Neuronal stem cell (in vitro differentiated cells): ENCODE data around the gene DNAJB2.

Source experiments
- DNase-seq: peaks from one replicate; pipeline ENCODE4 v3.0.0-alpha.2; 2013; ENCODE audit warnings: low spot score
- H2AFZ ChIP-seq: one replicate; pipeline ENCODE4 v1.6.1; 2013; ENCODE audit warnings: mild to moderate bottlenecking, low read length, inconsistent platforms
- H2AK5ac ChIP-seq: 2 replicates; pipeline ENCODE4 v1.6.1; 2013; ENCODE audit warnings: low read depth, mild to moderate bottlenecking, inconsistent platforms, low read length, moderate library complexity, mixed read lengths
- H2BK120ac ChIP-seq: 2 replicates; pipeline ENCODE4 v1.6.1; 2013; ENCODE audit warnings: low read depth, mild to moderate bottlenecking, inconsistent platforms, low read length, moderate library complexity, mixed read lengths
- H2BK12ac ChIP-seq: one replicate; pipeline ENCODE4 v1.6.1; 2013; ENCODE audit warnings: low read length, inconsistent platforms
- H2BK15ac ChIP-seq: 2 replicates; pipeline ENCODE4 v1.6.1; 2013; ENCODE audit warnings: mild to moderate bottlenecking, low read length, inconsistent platforms, mixed read lengths
- H2BK5ac ChIP-seq: one replicate; pipeline ENCODE4 v1.6.1; 2013; ENCODE audit warnings: inconsistent platforms, mild to moderate bottlenecking, low read length, moderate library complexity
- H3K14ac ChIP-seq: one replicate; pipeline ENCODE4 v1.6.1; 2013; ENCODE audit warnings: low read length, inconsistent platforms
- H3K18ac ChIP-seq: 2 replicates; pipeline ENCODE4 v1.6.1; 2013; ENCODE audit warnings: low read length, inconsistent platforms
- H3K23ac ChIP-seq: 2 replicates; pipeline ENCODE4 v1.6.1; 2013; ENCODE audit warnings: low read depth, mild to moderate bottlenecking, mixed read lengths, low read length, inconsistent platforms; ENCODE audit not compliant: poor library complexity
- H3K27ac ChIP-seq: replicated peaks from 3 replicates; pipeline ENCODE4 v1.5.1; 2013; ENCODE audit warnings: low read length, inconsistent platforms
- H3K27me3 ChIP-seq, 3 experiments: 2 replicates each; pipeline ENCODE4 v1.6.1; 2013; ENCODE audit warnings: low read length in 3 of 3, mild to moderate bottlenecking in 2 of 3, inconsistent platforms in 1 of 3, low read depth in 1 of 3, mixed read lengths in 1 of 3, moderate library complexity in 1 of 3; ENCODE audit not compliant: control insufficient read depth in 3 of 3, insufficient read depth in 3 of 3
- H3K36me3 ChIP-seq, 2 donors: replicated peaks in 1 of 2; 2 replicates each; pipeline ENCODE4 v1.6.1; 2013; ENCODE audit warnings: low read length in 2 of 2; ENCODE audit not compliant: control insufficient read depth in 2 of 2, insufficient read depth in 2 of 2
- H3K4ac ChIP-seq: 2 replicates; pipeline ENCODE4 v1.6.1; 2013; ENCODE audit warnings: inconsistent platforms, mild to moderate bottlenecking, low read length, moderate library complexity
- H3K4me1 ChIP-seq, 2 donors: 1 replicate in 1 of 2; 2 replicates in 1 of 2; pipeline ENCODE4 v1.6.1; 2013; ENCODE audit warnings: low read length in 2 of 2, low read depth in 1 of 2; ENCODE audit not compliant: control insufficient read depth in 2 of 2, insufficient read depth in 1 of 2
- H3K4me2 ChIP-seq: one replicate; pipeline ENCODE4 v1.6.1; 2013; ENCODE audit warnings: mild to moderate bottlenecking, low read length, inconsistent platforms; ENCODE audit not compliant: insufficient read depth, poor library complexity, severe bottlenecking
- H3K4me3 ChIP-seq, 2 donors: 2 replicates each; pipeline ENCODE4 v1.5.1; 2013; ENCODE audit warnings: low read length in 2 of 2, mild to moderate bottlenecking in 2 of 2, inconsistent platforms in 1 of 2, moderate library complexity in 1 of 2
- H3K79me1 ChIP-seq: one replicate; pipeline ENCODE4 v1.6.1; 2013; ENCODE audit warnings: low read depth, mild to moderate bottlenecking, inconsistent platforms, low read length, moderate library complexity
- H3K9ac ChIP-seq: one replicate; pipeline ENCODE4 v1.6.1; 2013; ENCODE audit warnings: mild to moderate bottlenecking, low read depth, low read length, inconsistent platforms; ENCODE audit not compliant: poor library complexity
- H3K9me3 ChIP-seq, 2 donors: replicated peaks in 1 of 2; 2 replicates each; pipeline versions ENCODE3 to v1.6.1; 2013; ENCODE audit warnings: low read length in 2 of 2, mild to moderate bottlenecking in 2 of 2, inconsistent platforms in 1 of 2, low read depth in 1 of 2, mixed read lengths in 1 of 2, moderate library complexity in 1 of 2; ENCODE audit not compliant: control insufficient read depth in 2 of 2, insufficient read depth in 1 of 2
- H4K8ac ChIP-seq: one replicate; pipeline ENCODE4 v1.6.1; 2013; ENCODE audit warnings: low read depth, mild to moderate bottlenecking, inconsistent platforms, low read length, moderate library complexity
- H4K91ac ChIP-seq: one replicate; pipeline ENCODE4 v1.6.1; 2013; ENCODE audit warnings: low read length, low read depth, mild to moderate bottlenecking, inconsistent platforms; ENCODE audit not compliant: poor library complexity
- WGBS, 2 donors: extraction: QIAGEN DNeasy Blood & Tissue Kit; methylation state at CpG; one replicate each; pipeline ENCODE4 v1.1.7; 2013; ENCODE audit warnings: missing lambda C conversion rate in 2 of 2, mixed read lengths in 1 of 2; ENCODE audit not compliant: insufficient read length in 2 of 2, insufficient replicate concordance in 1 of 2; ENCODE audit errors: extremely low coverage in 2 of 2; 5-methylcytosine and 5-hydroxymethylcytosine counted together

The DNAJB2 gene

DNA sequence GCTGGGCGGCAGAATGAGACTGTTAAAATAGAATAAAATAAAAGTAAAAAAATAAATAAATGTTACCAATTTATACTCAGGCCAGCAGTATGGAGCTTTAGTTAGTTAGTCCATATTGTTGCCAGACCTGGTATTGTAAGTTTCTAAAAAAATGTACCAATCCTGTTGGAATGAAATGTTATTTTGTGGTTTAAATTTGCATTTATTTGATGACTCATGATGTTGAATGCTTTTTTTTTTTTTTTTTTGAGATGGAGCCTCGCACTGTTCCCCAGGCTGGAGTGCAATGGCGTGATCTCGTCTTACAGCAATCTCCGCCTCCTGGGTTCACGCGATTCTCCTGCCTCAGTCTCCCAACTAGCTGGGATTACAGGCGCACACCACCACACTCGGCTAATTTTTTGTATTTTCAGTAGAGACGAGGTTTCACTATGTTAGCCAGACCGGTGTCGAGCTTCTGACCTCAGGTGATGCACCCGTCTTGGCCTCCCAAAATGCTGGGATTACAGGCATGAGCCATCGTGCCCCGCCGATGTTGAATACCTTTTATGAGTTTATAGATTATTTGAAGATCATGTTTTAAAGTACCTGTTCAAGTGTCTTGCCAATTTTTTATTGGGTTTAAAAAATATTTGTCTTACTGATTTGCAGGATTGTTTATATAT is 35.8 kb downstream of the DNAJB2 start:
- Histone ChIP-seq H3K14ac (no peak overlapping the region), H3K27ac (no peak overlapping the region), H3K4me2 (no peak overlapping the region), H2AK5ac (no peak overlapping the region), H3K4me1 (no peaks in the 10 kb centered on the region), H4K8ac (no peak overlapping the region), H2AFZ (no peak overlapping the region), H3K36me3 (no peaks in the 10 kb centered on the region), H3K23ac (no peak overlapping the region), H3K9ac (no peak overlapping the region), H3K27me3 (peaks cover 0 to 7% (median 5%) of the 10 kb centered on the region in 3 experiments), H2BK5ac (no peak overlapping the region), H3K9me3 (no peaks in the 10 kb centered on the region), H3K4me3 (no peak overlapping the region), H3K4ac (no peak overlapping the region), H2BK120ac (no peak overlapping the region), H2BK12ac (no peak overlapping the region), H2BK15ac (no peak overlapping the region), H3K18ac (no peak overlapping the region), H4K91ac (no peak overlapping the region), H3K79me1 (no peaks in the 10 kb centered on the region)
- no CpG with 5 or more reads among the region's 16 CpGs for WGBS, 2 donors
- no peak for DNase-seq

DNA sequence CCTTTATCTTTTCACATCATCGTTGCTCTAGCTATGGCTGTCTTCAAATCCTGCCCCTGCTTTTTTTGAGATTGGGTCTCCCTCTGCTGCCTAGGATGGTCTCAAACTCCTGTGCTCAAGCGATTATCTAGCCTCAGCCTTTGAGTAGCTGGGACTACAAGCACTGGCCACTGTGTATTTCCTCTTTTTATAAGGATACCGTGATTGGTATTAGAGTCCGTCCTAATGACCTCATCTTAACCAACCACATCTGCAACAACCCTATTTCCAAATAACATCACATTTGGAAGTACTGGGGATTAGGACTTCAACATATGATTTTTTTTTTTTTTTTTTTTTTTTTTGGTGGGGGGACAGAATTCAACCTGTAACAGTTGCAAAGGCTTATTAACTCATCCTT is 44.3 kb downstream of the DNAJB2 start:
- no peak overlapping the region for H2BK15ac ChIP-seq
- no peak overlapping the region for H3K23ac ChIP-seq
- H3K27me3 ChIP-seq, result peaks cover 0 to 47% (median 2%) of the 10 kb centered on the region in 3 experiments
- no peaks in the 10 kb centered on the region for H3K36me3 ChIP-seq
- H3K14ac ChIP-seq, result no peak overlapping the region
- no peak overlapping the region for H3K4ac ChIP-seq
- no peak overlapping the region for H4K91ac ChIP-seq
- no peaks in the 10 kb centered on the region for H3K79me1 ChIP-seq
- no peak overlapping the region for H3K4me2 ChIP-seq
- no peak overlapping the region for H3K18ac ChIP-seq
- H2BK120ac ChIP-seq, result no peak overlapping the region
- H3K4me3 ChIP-seq, result no peak overlapping the region
- H2BK5ac ChIP-seq, result no peak overlapping the region
- H3K9me3 ChIP-seq, result no peaks in the 10 kb centered on the region
- H4K8ac ChIP-seq, result no peak overlapping the region
- no peak overlapping the region for H2AFZ ChIP-seq
- WGBS, 2 donors, result no CpG with 5 or more reads among the region's 4 CpGs
- H2AK5ac ChIP-seq, result no peak overlapping the region
- H2BK12ac ChIP-seq, result no peak overlapping the region
- DNase-seq, result no peak
- no peaks in the 10 kb centered on the region for H3K4me1 ChIP-seq
- no peak overlapping the region for H3K9ac ChIP-seq
- H3K27ac ChIP-seq, result no peak overlapping the region

DNA sequence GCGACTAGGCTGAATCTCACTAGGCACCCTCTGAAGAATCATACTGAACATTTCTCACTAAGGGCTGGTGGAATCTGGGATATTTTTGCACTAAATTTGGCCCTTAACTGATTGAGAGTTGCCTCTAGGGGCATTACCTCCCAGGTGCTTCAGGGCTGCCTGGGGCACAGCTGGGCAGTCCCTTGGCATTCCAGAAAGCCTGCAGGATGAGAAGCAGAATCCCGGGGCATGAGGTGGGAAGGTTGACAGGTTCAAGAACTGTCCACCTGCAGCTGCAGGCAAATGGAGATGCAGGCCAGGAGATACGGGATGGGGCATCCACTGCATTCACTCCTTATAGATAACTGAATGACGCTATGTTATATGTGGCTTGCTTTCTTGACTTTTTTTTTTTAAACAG is 46.0 kb downstream of the DNAJB2 start:
- WGBS, 2 donors, result no CpG with 5 or more reads among the region's 4 CpGs
- H3K27me3 ChIP-seq, result peaks cover 0 to 62% (median 4%) of the 10 kb centered on the region in 3 experiments
- H3K4me1 ChIP-seq, result no peaks in the 10 kb centered on the region

DNA sequence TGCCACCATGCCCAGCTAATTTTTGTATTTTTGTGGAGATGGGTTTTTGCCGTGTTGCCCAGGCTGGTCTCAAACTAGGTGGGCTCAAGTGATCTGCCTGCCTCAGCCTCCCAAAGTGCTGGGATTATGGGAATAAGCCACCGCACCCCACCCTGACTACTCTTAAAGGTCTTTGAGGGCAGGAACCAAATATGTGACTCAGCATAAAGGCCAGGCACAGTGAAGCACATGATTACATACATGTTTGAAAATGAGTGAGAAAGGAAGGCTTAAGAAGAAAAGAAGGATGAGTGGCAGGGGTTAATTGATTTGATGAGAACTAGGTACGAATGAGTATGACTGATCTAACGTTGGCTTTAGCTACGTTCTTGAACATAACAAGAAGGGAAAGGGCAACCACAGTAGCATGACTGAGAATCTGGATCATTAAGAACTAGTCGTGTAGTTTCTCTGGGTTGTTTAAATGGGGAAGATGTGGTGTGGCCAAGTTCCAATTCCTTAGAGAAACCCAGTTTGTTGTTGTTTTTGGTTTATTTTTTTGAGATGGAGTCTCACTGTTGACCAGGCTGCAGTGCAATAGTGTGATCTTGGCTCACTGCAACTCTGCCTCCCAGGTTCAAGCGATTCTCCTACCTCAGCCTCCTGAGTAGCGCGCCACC is 46.6 kb downstream of the DNAJB2 start:
- no peak overlapping the region for H2BK12ac ChIP-seq
- H2BK5ac ChIP-seq, result no peak overlapping the region
- H3K4ac ChIP-seq, result no peak overlapping the region
- H3K9me3 ChIP-seq, result no peaks in the 10 kb centered on the region
- H4K91ac ChIP-seq, result no peak overlapping the region
- H3K9ac ChIP-seq, result no peak overlapping the region
- H3K27me3 ChIP-seq, result peaks cover 0 to 69% (median 9%) of the 10 kb centered on the region in 3 experiments
- H4K8ac ChIP-seq, result no peak overlapping the region
- H2BK120ac ChIP-seq, result no peak overlapping the region
- no peak overlapping the region for H2AK5ac ChIP-seq
- no peak overlapping the region for H3K18ac ChIP-seq
- no peaks in the 10 kb centered on the region for H3K79me1 ChIP-seq
- H2AFZ ChIP-seq, result no peak overlapping the region
- no peaks in the 10 kb centered on the region for H3K4me1 ChIP-seq
- no peaks in the 10 kb centered on the region for H3K36me3 ChIP-seq
- no peak overlapping the region for H3K14ac ChIP-seq
- no peak overlapping the region for H3K23ac ChIP-seq
- no peak overlapping the region for H3K4me2 ChIP-seq
- H3K4me3 ChIP-seq, result no peak overlapping the region
- no peak for DNase-seq
- no CpG with 5 or more reads among the region's 9 CpGs for WGBS, 2 donors
- no peak overlapping the region for H2BK15ac ChIP-seq
- no peak overlapping the region for H3K27ac ChIP-seq

More for the DNA sequence above, 46.0 kb downstream of the DNAJB2 start:
- Histone ChIP-seq H3K4ac (no peak overlapping the region), H3K9me3 (no peaks in the 10 kb centered on the region), H4K91ac (no peak overlapping the region), H3K18ac (no peak overlapping the region), H3K36me3 (no peaks in the 10 kb centered on the region), H2BK12ac (no peak overlapping the region), H2BK5ac (no peak overlapping the region), H3K23ac (no peak overlapping the region), H2AK5ac (no peak overlapping the region), H4K8ac (no peak overlapping the region), H3K27ac (no peak overlapping the region), H3K9ac (no peak overlapping the region), H3K4me2 (no peak overlapping the region), H2BK120ac (no peak overlapping the region), H2BK15ac (no peak overlapping the region), H3K14ac (no peak overlapping the region), H2AFZ (no peak overlapping the region), H3K79me1 (no peaks in the 10 kb centered on the region), H3K4me3 (no peak overlapping the region)
- no peak for DNase-seq
